Esophagus muscularis mucosa (tissue), 4 donors: ENCODE data around the gene ZNF414.

Source experiments
- EP300 ChIP-seq: sonication (generic); formaldehyde crosslinking; IDR thresholded peaks from one replicate; pipeline ENCODE4 v1.6.1; 2017; ENCODE audit warnings: antibody characterized with exemption
- POLR2A ChIP-seq: fragments of 450-650 bp; IDR thresholded peaks from one replicate; pipeline ENCODE4 v1.6.1; 2017; ENCODE audit warnings: antibody characterized with exemption, moderate library complexity, mild to moderate bottlenecking, low read depth
- TF ChIP-seq, protein P1 (sequence below), 3 experiments: fragments of 200-600 bp in 2 of 3; fragments of 450-650 bp in 1 of 3; sonication (generic) in 2 of 3; IDR thresholded peaks; one replicate each; pipeline ENCODE4 v1.5.1; 2017 to 2019; ENCODE audit warnings: antibody characterized with exemption in 3 of 3, mild to moderate bottlenecking in 2 of 3, moderate library complexity in 1 of 3

DNA sequence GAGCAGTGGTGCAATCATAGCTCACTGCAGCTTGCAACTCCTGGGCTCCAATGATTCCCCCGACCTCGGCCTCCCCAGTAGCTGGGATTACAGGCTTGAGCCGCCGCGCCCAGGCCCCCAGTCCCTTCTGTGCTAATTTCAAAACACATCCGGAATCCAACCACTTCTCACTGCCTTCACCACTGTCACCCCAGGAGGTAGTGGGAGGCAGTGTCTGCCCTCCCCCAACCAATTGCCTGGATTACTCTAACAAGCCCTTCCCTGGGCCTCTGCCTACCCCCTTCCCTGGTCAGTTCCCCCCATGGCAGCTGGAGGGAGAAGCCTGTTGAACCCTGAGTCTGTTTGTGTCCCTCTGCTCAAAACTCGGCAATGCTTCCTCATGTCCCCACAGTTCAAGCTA, 13.8 kb downstream of the ZNF414 start:
- TF ChIP-seq, protein P1, sequence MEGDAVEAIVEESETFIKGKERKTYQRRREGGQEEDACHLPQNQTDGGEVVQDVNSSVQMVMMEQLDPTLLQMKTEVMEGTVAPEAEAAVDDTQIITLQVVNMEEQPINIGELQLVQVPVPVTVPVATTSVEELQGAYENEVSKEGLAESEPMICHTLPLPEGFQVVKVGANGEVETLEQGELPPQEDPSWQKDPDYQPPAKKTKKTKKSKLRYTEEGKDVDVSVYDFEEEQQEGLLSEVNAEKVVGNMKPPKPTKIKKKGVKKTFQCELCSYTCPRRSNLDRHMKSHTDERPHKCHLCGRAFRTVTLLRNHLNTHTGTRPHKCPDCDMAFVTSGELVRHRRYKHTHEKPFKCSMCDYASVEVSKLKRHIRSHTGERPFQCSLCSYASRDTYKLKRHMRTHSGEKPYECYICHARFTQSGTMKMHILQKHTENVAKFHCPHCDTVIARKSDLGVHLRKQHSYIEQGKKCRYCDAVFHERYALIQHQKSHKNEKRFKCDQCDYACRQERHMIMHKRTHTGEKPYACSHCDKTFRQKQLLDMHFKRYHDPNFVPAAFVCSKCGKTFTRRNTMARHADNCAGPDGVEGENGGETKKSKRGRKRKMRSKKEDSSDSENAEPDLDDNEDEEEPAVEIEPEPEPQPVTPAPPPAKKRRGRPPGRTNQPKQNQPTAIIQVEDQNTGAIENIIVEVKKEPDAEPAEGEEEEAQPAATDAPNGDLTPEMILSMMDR (IDR thresholded peaks at IDR 0.05) = no peak
- TF ChIP-seq POLR2A = no peak
- TF ChIP-seq EP300 = no peak
